ENCODE results near the gene CACNA2D4. TPM values are rescaled to one million over a fixed set of nuclear protein-coding genes. Genes with fewer than 3 reads are reported as not detected.

Gene CACNA2D4, protein sequence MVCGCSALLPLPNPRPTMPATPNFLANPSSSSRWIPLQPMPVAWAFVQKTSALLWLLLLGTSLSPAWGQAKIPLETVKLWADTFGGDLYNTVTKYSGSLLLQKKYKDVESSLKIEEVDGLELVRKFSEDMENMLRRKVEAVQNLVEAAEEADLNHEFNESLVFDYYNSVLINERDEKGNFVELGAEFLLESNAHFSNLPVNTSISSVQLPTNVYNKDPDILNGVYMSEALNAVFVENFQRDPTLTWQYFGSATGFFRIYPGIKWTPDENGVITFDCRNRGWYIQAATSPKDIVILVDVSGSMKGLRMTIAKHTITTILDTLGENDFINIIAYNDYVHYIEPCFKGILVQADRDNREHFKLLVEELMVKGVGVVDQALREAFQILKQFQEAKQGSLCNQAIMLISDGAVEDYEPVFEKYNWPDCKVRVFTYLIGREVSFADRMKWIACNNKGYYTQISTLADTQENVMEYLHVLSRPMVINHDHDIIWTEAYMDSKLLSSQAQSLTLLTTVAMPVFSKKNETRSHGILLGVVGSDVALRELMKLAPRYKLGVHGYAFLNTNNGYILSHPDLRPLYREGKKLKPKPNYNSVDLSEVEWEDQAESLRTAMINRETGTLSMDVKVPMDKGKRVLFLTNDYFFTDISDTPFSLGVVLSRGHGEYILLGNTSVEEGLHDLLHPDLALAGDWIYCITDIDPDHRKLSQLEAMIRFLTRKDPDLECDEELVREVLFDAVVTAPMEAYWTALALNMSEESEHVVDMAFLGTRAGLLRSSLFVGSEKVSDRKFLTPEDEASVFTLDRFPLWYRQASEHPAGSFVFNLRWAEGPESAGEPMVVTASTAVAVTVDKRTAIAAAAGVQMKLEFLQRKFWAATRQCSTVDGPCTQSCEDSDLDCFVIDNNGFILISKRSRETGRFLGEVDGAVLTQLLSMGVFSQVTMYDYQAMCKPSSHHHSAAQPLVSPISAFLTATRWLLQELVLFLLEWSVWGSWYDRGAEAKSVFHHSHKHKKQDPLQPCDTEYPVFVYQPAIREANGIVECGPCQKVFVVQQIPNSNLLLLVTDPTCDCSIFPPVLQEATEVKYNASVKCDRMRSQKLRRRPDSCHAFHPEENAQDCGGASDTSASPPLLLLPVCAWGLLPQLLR
- 0.30 to 0.92 TPM in 2 of 3 replicates, not detected in the other for total RNA-seq
- long read RNA-seq = 0 reads

DNA sequence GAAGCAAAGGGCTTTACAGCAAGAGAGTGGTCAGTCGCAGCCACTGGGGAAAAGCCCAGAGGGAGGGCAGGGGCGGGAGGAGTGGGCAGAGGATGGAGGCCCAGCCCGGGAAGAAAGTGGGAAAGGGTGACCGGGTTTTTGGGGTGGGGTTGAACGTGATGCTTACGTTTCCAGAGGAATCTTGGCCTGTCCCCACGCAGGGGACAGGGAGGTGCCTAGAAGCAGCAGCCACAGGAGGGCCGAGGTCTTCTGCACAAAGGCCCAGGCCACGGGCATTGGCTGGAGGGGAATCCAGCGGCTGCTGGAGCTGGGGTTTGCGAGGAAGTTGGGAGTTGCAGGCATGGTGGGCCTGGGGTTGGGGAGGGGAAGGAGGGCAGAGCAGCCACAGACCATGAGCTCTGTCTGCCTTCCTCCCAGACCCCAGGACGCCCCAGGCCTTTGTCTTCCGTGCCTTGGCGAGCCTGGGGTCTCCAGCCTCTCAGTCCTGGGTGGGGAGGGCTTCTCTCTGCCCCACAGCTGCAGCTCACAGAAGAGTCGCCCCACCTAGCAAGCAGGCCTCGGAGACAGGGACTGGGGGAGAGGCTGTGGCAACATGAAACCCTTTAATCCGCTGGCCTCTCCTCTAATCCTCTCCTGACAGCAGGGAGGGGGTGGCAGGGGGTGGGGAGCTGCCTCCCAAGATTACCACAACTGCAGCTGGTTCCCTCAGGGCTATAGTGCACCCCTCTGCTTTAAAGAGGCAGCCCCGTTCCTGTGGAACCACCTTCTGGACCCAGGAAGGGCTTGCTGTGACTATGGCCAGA is at the start of gene CACNA2D4:
Gene CACNA2D4 (minus strand): TSS at position 572 of the 803 bp plus-strand sequence. CDS start 179 bp downstream, at position 393.
- no peak within 1 kb of the TSS for H3K27ac Mint-ChIP-seq (ENCODE audit: unreplicated experiment)
- no peaks in the 10 kb centered on the region for H3K4me1 Mint-ChIP-seq (ENCODE audit: low read depth)

DNA sequence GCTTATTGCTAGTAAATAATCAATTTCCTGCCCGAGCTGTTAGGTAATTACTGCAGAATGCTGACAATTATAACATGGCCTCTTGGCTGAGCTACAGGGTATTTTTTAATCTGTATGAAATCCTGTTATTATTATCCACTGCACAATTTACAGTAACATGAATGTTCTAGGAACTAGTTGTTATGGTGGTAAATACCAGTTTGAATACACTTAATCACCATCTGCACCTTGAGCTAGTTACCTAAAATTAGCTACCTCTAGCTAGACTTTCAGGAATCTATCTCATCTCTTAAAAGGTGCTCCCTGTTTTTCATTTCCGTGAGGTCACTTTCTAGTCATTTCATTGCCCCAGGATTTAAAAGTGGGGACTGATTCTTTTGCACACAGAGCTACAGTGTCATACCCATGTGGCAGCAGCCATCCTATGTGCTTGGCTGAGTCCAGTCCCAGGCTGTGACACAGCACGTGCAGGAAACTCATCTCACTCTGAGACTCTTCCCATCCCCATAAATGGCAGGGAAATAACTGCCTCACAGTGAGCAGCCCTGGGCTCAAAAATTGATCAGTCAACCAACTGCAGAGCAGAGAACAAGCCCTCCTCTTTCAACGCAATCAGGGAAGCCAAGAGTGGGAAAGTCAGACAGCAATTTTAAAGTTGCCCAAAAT is 48.2 kb upstream of the CACNA2D4 start:
- TF ChIP-seq, protein P1, sequence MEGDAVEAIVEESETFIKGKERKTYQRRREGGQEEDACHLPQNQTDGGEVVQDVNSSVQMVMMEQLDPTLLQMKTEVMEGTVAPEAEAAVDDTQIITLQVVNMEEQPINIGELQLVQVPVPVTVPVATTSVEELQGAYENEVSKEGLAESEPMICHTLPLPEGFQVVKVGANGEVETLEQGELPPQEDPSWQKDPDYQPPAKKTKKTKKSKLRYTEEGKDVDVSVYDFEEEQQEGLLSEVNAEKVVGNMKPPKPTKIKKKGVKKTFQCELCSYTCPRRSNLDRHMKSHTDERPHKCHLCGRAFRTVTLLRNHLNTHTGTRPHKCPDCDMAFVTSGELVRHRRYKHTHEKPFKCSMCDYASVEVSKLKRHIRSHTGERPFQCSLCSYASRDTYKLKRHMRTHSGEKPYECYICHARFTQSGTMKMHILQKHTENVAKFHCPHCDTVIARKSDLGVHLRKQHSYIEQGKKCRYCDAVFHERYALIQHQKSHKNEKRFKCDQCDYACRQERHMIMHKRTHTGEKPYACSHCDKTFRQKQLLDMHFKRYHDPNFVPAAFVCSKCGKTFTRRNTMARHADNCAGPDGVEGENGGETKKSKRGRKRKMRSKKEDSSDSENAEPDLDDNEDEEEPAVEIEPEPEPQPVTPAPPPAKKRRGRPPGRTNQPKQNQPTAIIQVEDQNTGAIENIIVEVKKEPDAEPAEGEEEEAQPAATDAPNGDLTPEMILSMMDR (IDR thresholded peaks at IDR 0.05) = no peak
- DNase-seq (ENCODE audit: low spot score) = no peak
- Mint-ChIP-seq H3K4me3 (ENCODE audit: unreplicated experiment) (no peak overlapping the region), H3K9me3 (ENCODE audit: low read depth) (no peaks in the 10 kb centered on the region), H3K27me3 (ENCODE audit: low read depth) (no peaks in the 10 kb centered on the region), H3K4me1 (ENCODE audit: low read depth) (peaks cover 17% of the 10 kb centered on the region), H3K27ac (ENCODE audit: unreplicated experiment) (no peak overlapping the region), H3K36me3 (ENCODE audit: low read depth) (peaks cover 19% of the 10 kb centered on the region)

More for the DNA sequence above, at the start of gene CACNA2D4:
- H3K4me3 Mint-ChIP-seq (ENCODE audit: unreplicated experiment) = no peak within 1 kb of the TSS
- TF ChIP-seq, protein P1 (IDR thresholded peaks at IDR 0.05) = no peak
- no peaks in the 10 kb centered on the region for H3K9me3 Mint-ChIP-seq (ENCODE audit: low read depth)
- H3K36me3 Mint-ChIP-seq (ENCODE audit: low read depth) = no peaks in the 10 kb centered on the region
- no peak for DNase-seq (ENCODE audit: low spot score)
- H3K27me3 Mint-ChIP-seq (ENCODE audit: low read depth) = peaks cover 18% of the 10 kb centered on the region

DNA sequence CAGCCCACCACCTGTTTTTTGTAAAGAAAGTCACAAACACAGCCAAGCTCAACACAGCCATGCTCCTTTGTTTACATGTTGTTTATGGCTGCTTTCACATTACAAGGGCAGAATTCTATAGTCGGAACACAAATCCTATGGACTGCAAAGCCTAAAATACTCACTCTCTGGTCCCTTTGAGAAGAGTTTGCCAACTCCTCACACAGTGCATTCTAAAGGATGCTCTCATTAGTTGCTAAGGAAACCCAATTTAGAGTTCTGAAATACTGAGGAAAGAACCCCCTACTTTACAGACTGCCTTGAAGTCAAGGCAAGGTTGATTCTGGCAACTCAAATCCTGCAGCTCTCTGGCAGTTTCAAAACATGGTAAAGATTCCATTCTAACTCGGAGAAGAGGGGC is 47.5 kb upstream of the CACNA2D4 start:
- peaks cover 12% of the 10 kb centered on the region for H3K4me1 Mint-ChIP-seq (ENCODE audit: low read depth)
- H3K36me3 Mint-ChIP-seq (ENCODE audit: low read depth) = peaks cover 23% of the 10 kb centered on the region
- no peaks in the 10 kb centered on the region for H3K27me3 Mint-ChIP-seq (ENCODE audit: low read depth)
- TF ChIP-seq, protein P1 (IDR thresholded peaks at IDR 0.05) = no peak
- H3K27ac Mint-ChIP-seq (ENCODE audit: unreplicated experiment) = no peak overlapping the region
- no peak overlapping the region for H3K4me3 Mint-ChIP-seq (ENCODE audit: unreplicated experiment)
- no peak for DNase-seq (ENCODE audit: low spot score)
- no peaks in the 10 kb centered on the region for H3K9me3 Mint-ChIP-seq (ENCODE audit: low read depth)

DNA sequence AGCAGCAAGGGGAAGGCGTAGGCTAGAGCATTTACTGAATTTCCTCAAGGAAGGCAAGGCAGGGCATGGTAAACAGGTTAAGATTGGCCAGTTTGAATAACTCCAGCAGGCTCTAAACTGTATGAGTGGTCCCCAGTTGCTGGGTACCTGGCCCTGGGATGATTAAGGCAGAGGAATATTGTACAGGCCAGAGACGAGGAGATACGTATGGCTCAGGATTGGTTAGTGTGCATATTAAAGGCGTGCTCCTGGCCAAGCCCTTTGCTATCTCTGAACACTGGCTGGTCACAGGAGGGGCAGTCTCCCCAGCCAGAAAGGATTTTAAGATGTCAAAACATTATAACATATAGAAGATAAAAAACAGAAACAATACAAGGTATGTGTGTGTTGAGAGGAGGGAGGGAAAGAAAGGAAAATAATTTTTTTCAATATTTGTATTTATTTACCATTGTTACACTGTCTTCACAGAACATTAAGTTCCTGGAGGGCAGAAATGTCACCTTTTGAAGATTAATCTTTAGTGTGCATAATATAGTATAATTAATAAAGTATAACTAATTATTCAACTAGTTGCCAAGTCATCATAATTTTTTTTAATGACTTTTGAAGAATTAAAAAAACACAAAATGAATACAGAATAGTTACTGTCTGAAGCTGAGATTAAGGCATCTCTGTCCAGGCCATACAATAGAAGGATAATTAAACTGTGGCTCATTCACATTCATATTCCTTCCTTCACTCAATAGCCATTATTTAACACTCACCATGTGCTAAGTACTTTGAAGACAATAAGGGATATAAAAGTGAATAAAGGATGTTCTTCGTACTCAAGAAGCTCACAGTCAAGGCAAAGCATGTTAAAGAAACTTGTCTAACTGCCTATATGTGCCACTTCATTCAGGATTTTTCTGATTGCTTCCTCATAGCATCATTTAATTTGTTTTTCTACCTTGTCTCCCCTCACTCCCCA is 43.9 kb upstream of the CACNA2D4 start:
- Mint-ChIP-seq H3K4me1 (ENCODE audit: low read depth) (no peaks in the 10 kb centered on the region), H3K27me3 (ENCODE audit: low read depth) (no peaks in the 10 kb centered on the region), H3K36me3 (ENCODE audit: low read depth) (peaks cover 36% of the 10 kb centered on the region), H3K4me3 (ENCODE audit: unreplicated experiment) (no peak overlapping the region), H3K27ac (ENCODE audit: unreplicated experiment) (no peak overlapping the region), H3K9me3 (ENCODE audit: low read depth) (no peaks in the 10 kb centered on the region)
- no peak for DNase-seq (ENCODE audit: low spot score)
- TF ChIP-seq, protein P1 (IDR thresholded peaks at IDR 0.05) = no peak
